A673 (cell line): ENCODE measurements around the gene SPATS2. TPM values are rescaled to one million over a fixed set of nuclear protein-coding genes. Genes with fewer than 3 reads are reported as not detected.

Experiments
- BruUV-seq: library from RNA; stranded (reverse); fragments of 400-500 nt; replicated peaks from 2 replicates; lab custom pipeline; 2021; lab: Mats Ljungman, UMichigan
- CTCF ChIA-PET: fragments of 300-600 bp; sonication (Branson Sonifier 250); formaldehyde crosslinking; loops from one replicate; lab custom pipeline; 2022; ENCODE audit warnings: antibody characterized with exemption; lab: Charles Lee
- POLR2A ChIA-PET: fragments of 300-600 bp; sonication (Branson Sonifier 250); formaldehyde crosslinking; loops from one replicate; lab custom pipeline; 2022; ENCODE audit warnings: antibody characterized with exemption; ENCODE audit not compliant: low non-redundant PET; lab: Charles Lee
- DNase-seq: peaks from one replicate; pipeline ENCODE4 v3.0.0-alpha.2; 2015; ENCODE audit warnings: low spot score
- H3K27ac ChIP-seq: fragments of 200-600 bp; sonication (generic); 2 replicates; pipeline ENCODE4 v1.5.1; 2016; ENCODE audit warnings: mixed run types, low read depth, mild to moderate bottlenecking, mixed read lengths, antibody characterized with exemption, low read length; ENCODE audit not compliant: poor library complexity, severe bottlenecking
- H3K27me3 ChIP-seq: fragments of 200-600 bp; sonication (generic); replicated peaks from 2 replicates; pipeline ENCODE4 v1.6.1; 2017; ENCODE audit warnings: mixed run types, low read depth, mild to moderate bottlenecking, mixed read lengths, antibody characterized with exemption, low read length; ENCODE audit not compliant: insufficient read depth, poor library complexity
- H3K36me3 ChIP-seq: fragments of 200-600 bp; sonication (generic); 2 replicates; pipeline ENCODE4 v1.6.1; 2016; ENCODE audit warnings: mixed run types, mild to moderate bottlenecking, mixed read lengths, antibody characterized with exemption, low read length; ENCODE audit not compliant: insufficient read depth, poor library complexity, severe bottlenecking
- H3K4me1 ChIP-seq: fragments of 200-600 bp; sonication (generic); 2 replicates; pipeline ENCODE4 v1.6.1; 2017; ENCODE audit warnings: mixed run types, mild to moderate bottlenecking, mixed read lengths, antibody characterized with exemption, low read length; ENCODE audit not compliant: insufficient read depth, poor library complexity, severe bottlenecking
- H3K4me3 ChIP-seq: fragments of 200-600 bp; sonication (generic); 2 replicates; pipeline ENCODE4 v1.5.1; 2016; ENCODE audit warnings: low read depth, mixed run types, mild to moderate bottlenecking, mixed read lengths, low read length; ENCODE audit not compliant: poor library complexity, severe bottlenecking
- H3K9me3 ChIP-seq: fragments of 200-600 bp; sonication (generic); 2 replicates; pipeline ENCODE4 v1.6.1; 2016; ENCODE audit warnings: mixed run types, low read depth, mild to moderate bottlenecking, mixed read lengths, antibody characterized with exemption, low read length; ENCODE audit not compliant: poor library complexity, severe bottlenecking
- CTCF ChIP-seq: fragments of 300-800, 200-600 bp; sonication (generic); conservative IDR thresholded peaks from 2 replicates; pipeline ENCODE4 v1.5.1; 2017; ENCODE audit warnings: low read depth, mild to moderate bottlenecking, antibody characterized with exemption, low read length, moderate library complexity, mixed read lengths
- EZH2 ChIP-seq: fragments of 200-600 bp; sonication (generic); IDR thresholded peaks from 2 replicates; pipeline ENCODE4 v1.6.1; 2017; ENCODE audit warnings: borderline replicate concordance, low read depth, mild to moderate bottlenecking, mixed read lengths, antibody characterized with exemption, low read length; ENCODE audit not compliant: poor library complexity, severe bottlenecking
- intact Hi-C: fragments of 100-400 bp; cut with micrococcal nuclease; formaldehyde crosslinking; loops from one replicate; pipeline ENCODE4 v1.10.0; 2022; ENCODE audit not compliant: unreplicated experiment
- total RNA-seq: library from RNA; stranded (reverse); gene quantifications from 2 replicates; pipeline ENCODE4 v1.2.3, GENCODE V29; 2021

SPATS2 gene
- total RNA-seq, 1 experiment from 2014 or later: 82.8 TPM

DNA sequence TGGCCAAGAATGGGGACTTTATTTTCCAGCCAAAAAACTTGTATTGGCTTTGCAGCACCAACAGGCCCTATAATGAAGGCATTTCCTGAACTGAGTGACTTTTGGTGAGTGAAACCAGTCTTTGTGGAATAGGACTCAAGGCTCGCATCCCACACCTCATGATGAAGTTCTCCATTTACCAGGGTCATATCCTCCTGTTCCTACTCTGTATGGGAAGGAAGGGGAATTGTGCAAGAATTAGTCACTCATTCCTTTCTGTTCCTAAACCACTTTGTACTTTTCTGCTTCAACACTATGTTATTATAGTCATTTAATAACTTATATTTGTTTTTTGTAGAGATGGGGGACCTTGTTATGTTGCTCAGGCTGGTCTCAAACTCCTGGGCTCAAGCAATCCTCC is 2.3 kb upstream of the SPATS2 start:
- Histone ChIP-seq H3K27ac (no peak overlapping the region), H3K36me3 (no peaks in the 10 kb centered on the region), H3K9me3 (no peaks in the 10 kb centered on the region), H3K4me1 (peaks cover 19% of the 10 kb centered on the region), H3K4me3 (no peak overlapping the region), H3K27me3 (no peaks in the 10 kb centered on the region)
- intact Hi-C loops: no loop called here
- no peak for DNase-seq
- BruUV-seq: no TSS peak
- TF ChIP-seq EZH2: no peak
- no peak for TF ChIP-seq CTCF
- ChIA-PET POLR2A (no interaction called here), CTCF (no interaction called here)

- TF ChIP-seq CTCF (no peak), EZH2 (no peak)
- intact Hi-C loops: no loop called here
- Histone ChIP-seq H3K36me3 (no peaks in the 10 kb centered on the region), H3K27me3 (no peaks in the 10 kb centered on the region), H3K4me3 (peak overlapping the region; percentile 75), H3K4me1 (peaks cover 20% of the 10 kb centered on the region), H3K9me3 (no peaks in the 10 kb centered on the region), H3K27ac (no peak overlapping the region)
- ChIA-PET POLR2A (no interaction called here), CTCF (no interaction called here)
- DNase-seq: no peak
- BruUV-seq: no TSS peak
These were observed 1.7 kb upstream of the SPATS2 start for GRCh38 chr12:49365542-49365941.

DNA sequence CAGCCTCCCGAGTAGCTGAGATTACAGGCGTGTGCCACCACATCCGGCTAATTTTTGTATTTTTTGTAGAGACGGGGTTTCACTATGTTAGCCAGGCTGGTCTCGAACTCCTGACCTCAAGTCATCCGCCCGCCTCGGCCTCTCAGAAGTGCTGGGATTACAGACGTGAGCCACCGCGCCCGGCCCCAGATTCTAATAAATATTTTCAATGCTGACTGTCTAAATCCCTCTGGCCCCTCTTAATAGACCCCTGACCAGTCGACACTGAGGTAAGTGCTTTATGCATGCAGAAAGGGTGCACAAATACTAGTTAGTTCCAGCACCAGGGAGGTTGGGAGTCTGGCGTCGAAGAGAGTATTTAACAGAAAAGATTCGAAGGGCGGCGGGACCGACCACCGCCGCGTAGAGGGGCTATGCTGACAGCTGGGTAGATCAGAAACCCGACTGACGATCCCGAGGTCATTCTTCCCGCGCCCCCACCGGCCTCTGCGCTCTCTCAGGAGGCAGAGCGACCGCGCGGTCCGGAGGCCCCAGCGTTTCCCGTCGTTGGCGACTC is 1.1 kb upstream of the SPATS2 start:
- no peak for DNase-seq
- no peaks in the 10 kb centered on the region for H3K9me3 ChIP-seq
- no peaks in the 10 kb centered on the region for H3K27me3 ChIP-seq
- peaks cover 20% of the 10 kb centered on the region for H3K4me1 ChIP-seq
- POLR2A ChIA-PET: interaction anchor here (0.6 to 0.7 kb wide), 2 partner anchors 26 to 542 kb away, joined by 3 to 4 read pairs; no protein-coding TSS in a partner anchor
- no peak for TF ChIP-seq EZH2
- no peak for TF ChIP-seq CTCF
- CTCF ChIA-PET: interaction anchor here (1.2 to 1.4 kb wide), 4 partner anchors 8 to 214 kb away, joined by 3 to 13 read pairs (median 8); no protein-coding TSS in a partner anchor
- peak overlapping the region; percentile 97 for H3K27ac ChIP-seq
- TSS peak; percentile 82 for BruUV-seq
- intact Hi-C loops: no loop called here
- peak overlapping the region; percentile 75 for H3K4me3 ChIP-seq
- H3K36me3 ChIP-seq: peaks cover 1% of the 10 kb centered on the region
